GM23338 (cell line): ENCODE data around the gene CADPS.

Source experiments
- EZH2 ChIP-seq: fragments of 200-600 bp; sonication (generic); IDR thresholded peaks from one replicate; pipeline ENCODE4 v1.8.0; 2017; ENCODE audit warnings: antibody characterized with exemption, mild to moderate bottlenecking, low read depth; ENCODE audit not compliant: unreplicated experiment
- EZH2phosphoT487 ChIP-seq: fragments of 200-600 bp; sonication (generic); IDR thresholded peaks from one replicate; pipeline ENCODE4 v1.8.1; 2018; ENCODE audit warnings: antibody characterized with exemption; ENCODE audit not compliant: unreplicated experiment
- TF ChIP-seq, protein P1 (sequence below), 2 experiments: fragments of 200-600 bp in 1 of 2; sonication (generic) in 1 of 2; conservative IDR thresholded peaks; 2 replicates each; pipeline versions ENCODE4 v1.5.1 to v1.6.1; 2016 to 2017; ENCODE audit warnings: antibody characterized with exemption in 2 of 2, low read depth in 2 of 2, mild to moderate bottlenecking in 2 of 2, moderate library complexity in 1 of 2

DNA sequence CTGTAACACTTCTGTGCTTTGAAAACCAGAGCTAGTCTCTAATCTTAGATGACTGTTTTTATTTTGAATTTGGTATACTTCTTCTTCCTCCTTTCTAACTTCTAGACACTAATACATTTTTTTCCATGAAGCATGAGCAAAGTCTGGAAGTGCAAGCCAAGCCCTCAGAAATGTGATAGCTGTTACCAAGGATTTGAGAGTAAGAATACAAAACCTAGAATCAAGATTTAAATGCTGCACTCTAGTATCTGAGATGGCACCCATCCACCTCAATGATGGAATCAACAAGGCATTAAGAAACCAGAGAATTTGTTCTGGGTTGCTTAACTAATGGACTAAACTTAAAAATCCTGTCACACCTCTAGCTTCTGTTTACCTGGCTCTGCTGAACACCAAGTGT is 511.0 kb downstream of the CADPS start:
- TF ChIP-seq EZH2 (no peak), EZH2phosphoT487 (no peak)
- TF ChIP-seq, protein P1, sequence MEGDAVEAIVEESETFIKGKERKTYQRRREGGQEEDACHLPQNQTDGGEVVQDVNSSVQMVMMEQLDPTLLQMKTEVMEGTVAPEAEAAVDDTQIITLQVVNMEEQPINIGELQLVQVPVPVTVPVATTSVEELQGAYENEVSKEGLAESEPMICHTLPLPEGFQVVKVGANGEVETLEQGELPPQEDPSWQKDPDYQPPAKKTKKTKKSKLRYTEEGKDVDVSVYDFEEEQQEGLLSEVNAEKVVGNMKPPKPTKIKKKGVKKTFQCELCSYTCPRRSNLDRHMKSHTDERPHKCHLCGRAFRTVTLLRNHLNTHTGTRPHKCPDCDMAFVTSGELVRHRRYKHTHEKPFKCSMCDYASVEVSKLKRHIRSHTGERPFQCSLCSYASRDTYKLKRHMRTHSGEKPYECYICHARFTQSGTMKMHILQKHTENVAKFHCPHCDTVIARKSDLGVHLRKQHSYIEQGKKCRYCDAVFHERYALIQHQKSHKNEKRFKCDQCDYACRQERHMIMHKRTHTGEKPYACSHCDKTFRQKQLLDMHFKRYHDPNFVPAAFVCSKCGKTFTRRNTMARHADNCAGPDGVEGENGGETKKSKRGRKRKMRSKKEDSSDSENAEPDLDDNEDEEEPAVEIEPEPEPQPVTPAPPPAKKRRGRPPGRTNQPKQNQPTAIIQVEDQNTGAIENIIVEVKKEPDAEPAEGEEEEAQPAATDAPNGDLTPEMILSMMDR (conservative IDR thresholded peaks at IDR 0.05; ENCODE audit: low read depth in 2 of 2) = no peak
